H9 (cell line): Measurements from ENCODE around the gene PPM1M. TPM values are rescaled to one million over a fixed set of nuclear protein-coding genes. Genes with fewer than 3 reads are reported as not detected.

Source experiments
- DNase-seq: peaks from one replicate; pipeline ENCODE4 v3.0.0-alpha.2; 2017
- H2AFZ ChIP-seq: one replicate; pipeline ENCODE4 v1.6.1; 2013; ENCODE audit warnings: mild to moderate bottlenecking, low read length, control low read depth, moderate library complexity
- H2AK5ac ChIP-seq: 2 replicates; pipeline ENCODE4 v1.6.1; 2013; ENCODE audit warnings: low read length, control low read depth, mixed read lengths; ENCODE audit not compliant: insufficient read length
- H2BK120ac ChIP-seq: one replicate; pipeline ENCODE4 v1.6.1; 2013; ENCODE audit warnings: low read depth, mild to moderate bottlenecking, low read length, control low read depth, inconsistent platforms; ENCODE audit not compliant: poor library complexity, severe bottlenecking
- H2BK12ac ChIP-seq: 2 replicates; pipeline ENCODE4 v1.6.1; 2013; ENCODE audit warnings: low read length, control low read depth, mixed read lengths, low read depth; ENCODE audit not compliant: insufficient read length
- H2BK15ac ChIP-seq: 2 replicates; pipeline ENCODE4 v1.6.1; 2013; ENCODE audit warnings: low read depth, low read length, control low read depth
- H2BK20ac ChIP-seq: one replicate; pipeline ENCODE4 v1.6.1; 2013; ENCODE audit warnings: low read depth, mild to moderate bottlenecking, low read length, control low read depth, inconsistent platforms; ENCODE audit not compliant: poor library complexity, severe bottlenecking
- H2BK5ac ChIP-seq: 2 replicates; pipeline ENCODE4 v1.6.1; 2013; ENCODE audit warnings: low read length, control low read depth, mixed read lengths; ENCODE audit not compliant: insufficient read length
- H3K14ac ChIP-seq: 2 replicates; pipeline ENCODE4 v1.6.1; 2013; ENCODE audit warnings: low read length, control low read depth; ENCODE audit not compliant: insufficient read depth
- H3K18ac ChIP-seq: 2 replicates; pipeline ENCODE4 v1.6.1; 2013; ENCODE audit warnings: low read depth, mild to moderate bottlenecking, mixed read lengths, low read length, control low read depth; ENCODE audit not compliant: insufficient read length
- H3K23ac ChIP-seq: 2 replicates; pipeline ENCODE4 v1.6.1; 2013; ENCODE audit warnings: low read length, control low read depth, mixed read lengths, low read depth; ENCODE audit not compliant: insufficient read length
- H3K23me2 ChIP-seq: 2 replicates; pipeline ENCODE4 v1.6.1; 2013; ENCODE audit warnings: low read depth, mild to moderate bottlenecking, mixed read lengths, low read length, control low read depth; ENCODE audit not compliant: insufficient read length, poor library complexity, severe bottlenecking
- H3K27ac ChIP-seq: 2 replicates; pipeline ENCODE4 v1.5.1; 2013; ENCODE audit warnings: low read length, control low read depth, mixed read lengths, low read depth; ENCODE audit not compliant: insufficient read length
- H3K27me3 ChIP-seq: 2 replicates; pipeline ENCODE4 v1.6.1; 2013; ENCODE audit warnings: low read length, control low read depth, inconsistent platforms; ENCODE audit not compliant: insufficient read depth
- H3K4ac ChIP-seq: 2 replicates; pipeline ENCODE4 v1.6.1; 2013; ENCODE audit warnings: low read depth, mild to moderate bottlenecking, control low read depth, inconsistent platforms, low read length, moderate library complexity
- H3K4me1 ChIP-seq: 2 replicates; pipeline ENCODE4 v1.6.1; 2013; ENCODE audit warnings: low read length, control low read depth, inconsistent platforms; ENCODE audit not compliant: insufficient read depth
- H3K4me2 ChIP-seq: 2 replicates; pipeline ENCODE4 v1.6.1; 2013; ENCODE audit warnings: low read length, control low read depth, mixed read lengths; ENCODE audit not compliant: insufficient read length, insufficient read depth
- H3K56ac ChIP-seq: 2 replicates; pipeline ENCODE4 v1.6.1; 2013; ENCODE audit warnings: low read depth, mild to moderate bottlenecking, mixed read lengths, low read length, control low read depth; ENCODE audit not compliant: insufficient read length
- H3K79me1 ChIP-seq: 2 replicates; pipeline ENCODE4 v1.6.1; 2013; ENCODE audit warnings: low read depth, mild to moderate bottlenecking, moderate library complexity, low read length, control low read depth, inconsistent platforms; ENCODE audit not compliant: insufficient read depth, poor library complexity, severe bottlenecking
- H3K79me2 ChIP-seq: 2 replicates; pipeline ENCODE4 v1.6.1; 2013; ENCODE audit warnings: low read length, control low read depth, inconsistent platforms; ENCODE audit not compliant: insufficient read depth
- H3K9ac ChIP-seq: 2 replicates; pipeline ENCODE4 v1.6.1; 2013; ENCODE audit warnings: low read length, control low read depth, mixed read lengths; ENCODE audit not compliant: insufficient read length; ENCODE audit errors: extremely low read depth
- H3K9me3 ChIP-seq: one replicate; pipeline ENCODE4 v1.6.1; 2013; ENCODE audit warnings: low read depth, low read length, inconsistent platforms; ENCODE audit not compliant: control insufficient read depth
- H3T11ph ChIP-seq: one replicate; pipeline ENCODE4 v1.6.1; 2013; ENCODE audit warnings: mild to moderate bottlenecking, low read length, control low read depth, inconsistent platforms
- H4K20me1 ChIP-seq: one replicate; pipeline ENCODE4 v1.6.1; 2013; ENCODE audit not compliant: control insufficient read depth, insufficient read length, insufficient read depth
- H4K5ac ChIP-seq: 2 replicates; pipeline ENCODE4 v1.6.1; 2013; ENCODE audit warnings: low read depth, mild to moderate bottlenecking, mixed read lengths, low read length, control low read depth; ENCODE audit not compliant: insufficient read length
- H4K8ac ChIP-seq: replicated peaks from 2 replicates; pipeline ENCODE4 v1.6.1; 2013; ENCODE audit warnings: low read length, control low read depth, mixed read lengths, low read depth; ENCODE audit not compliant: insufficient read length
- H4K91ac ChIP-seq: 2 replicates; pipeline ENCODE4 v1.6.1; 2013; ENCODE audit warnings: low read depth, mild to moderate bottlenecking, moderate library complexity, mixed read lengths, low read length, control low read depth; ENCODE audit not compliant: insufficient read length
- H3K27ac Mint-ChIP-seq, 3 experiments: 2 replicates in 2 of 3; 3 replicates in 1 of 3; pipeline ENCODE4 v1.8.0; 2020 to 2021; ENCODE audit warnings: mixed read lengths in 3 of 3, mild to moderate bottlenecking in 1 of 3, moderate library complexity in 1 of 3
- H3K27me3 Mint-ChIP-seq: 2 replicates; pipeline ENCODE4 v1.8.0; 2021; ENCODE audit warnings: low read depth, mild to moderate bottlenecking, moderate library complexity, mixed read lengths
- H3K36me3 Mint-ChIP-seq, 3 experiments: 2 replicates in 2 of 3; 3 replicates in 1 of 3; pipeline ENCODE4 v1.8.0; 2020 to 2021; ENCODE audit warnings: low read depth in 3 of 3, mixed read lengths in 3 of 3; ENCODE audit not compliant: insufficient read depth in 1 of 3
- H3K4me1 Mint-ChIP-seq, 2 experiments: 2 replicates each; pipeline ENCODE4 v1.8.0; 2020; ENCODE audit warnings: mixed read lengths in 2 of 2
- H3K4me3 Mint-ChIP-seq, 2 experiments: 2 replicates in 1 of 2; 3 replicates in 1 of 2; pipeline ENCODE4 v1.8.0; 2020 to 2021; ENCODE audit warnings: mild to moderate bottlenecking in 2 of 2, mixed read lengths in 2 of 2, moderate library complexity in 1 of 2
- H3K9me3 Mint-ChIP-seq, 2 experiments: 2 replicates in 1 of 2; 3 replicates in 1 of 2; pipeline ENCODE4 v1.8.0; 2020; ENCODE audit warnings: mild to moderate bottlenecking in 2 of 2, mixed read lengths in 2 of 2, moderate library complexity in 1 of 2
- WGBS: extraction: QIAGEN DNeasy Blood & Tissue Kit; methylation state at CpG from one replicate; pipeline ENCODE4 v1.1.7; 2013; ENCODE audit warnings: missing lambda C conversion rate, low lambda C conversion rate, mixed read lengths; ENCODE audit not compliant: insufficient read length; ENCODE audit errors: extremely low coverage; 5-methylcytosine and 5-hydroxymethylcytosine counted together
- total RNA-seq: library from RNA; stranded (reverse); gene quantifications from 2 replicates; pipeline ENCODE4 v1.2.1, GENCODE V29; 2021
- TF ChIP-seq, protein P1 (sequence below): fragments of 200-600 bp; sonication (generic); conservative IDR thresholded peaks from 3 replicates; pipeline ENCODE4 v1.8.0; 2021; ENCODE audit warnings: antibody characterized with exemption, mild to moderate bottlenecking

The PPM1M gene
- total RNA-seq, 1 experiment from 2014 or later = 7.4 TPM

DNA sequence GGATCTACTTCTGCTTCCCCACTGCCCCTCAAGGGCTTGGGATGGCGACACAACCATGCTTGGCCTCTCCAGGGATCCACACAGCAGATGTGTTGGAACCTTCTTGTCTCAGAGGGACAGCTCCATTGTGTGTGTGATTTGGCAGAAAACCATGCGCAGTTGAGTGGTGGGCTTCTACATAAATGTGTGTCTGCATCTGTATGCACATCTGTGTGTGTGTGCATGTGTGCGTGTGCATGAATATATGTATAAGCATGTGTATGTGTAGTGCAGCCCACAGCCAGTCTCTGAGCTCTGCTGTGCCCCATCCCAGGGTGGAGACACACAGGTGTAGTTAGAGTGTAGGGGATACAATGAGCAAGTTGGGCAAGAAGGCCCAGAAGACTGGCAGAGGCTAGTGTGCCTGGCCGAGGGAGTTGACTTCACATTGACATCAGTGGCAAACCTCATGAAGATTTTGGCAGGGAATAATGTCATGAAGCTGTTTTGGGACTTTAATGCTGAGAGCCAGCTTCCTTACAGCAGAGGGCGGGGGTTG, 50.2 kb downstream of the PPM1M start:
- no peak overlapping the region for H2BK12ac ChIP-seq
- no peak overlapping the region for H2BK5ac ChIP-seq
- Mint-ChIP-seq H3K9me3 (no peaks in the 10 kb centered on the region), H3K36me3 (no peaks in the 10 kb centered on the region; a peak in 1 of 7 replicates), H3K4me3 (no peak overlapping the region; a peak in 1 of 5 replicates), H3K4me1 (peaks cover 23 to 28% of the 10 kb centered on the region in 2 experiments), H3K27me3 (peaks cover 8% of the 10 kb centered on the region), H3K27ac (no peak overlapping the region)
- no peak overlapping the region for H2AK5ac ChIP-seq
- no peak for DNase-seq
- H4K8ac ChIP-seq = no peak overlapping the region
- H4K20me1 ChIP-seq = no peaks in the 10 kb centered on the region
- H4K5ac ChIP-seq = no peak overlapping the region
- no peaks in the 10 kb centered on the region for H3K9me3 ChIP-seq
- H3K27ac ChIP-seq = no peak overlapping the region
- no peak overlapping the region for H3K56ac ChIP-seq
- H3K4me2 ChIP-seq = no peak overlapping the region
- no peak overlapping the region for H3K23ac ChIP-seq
- H3K27me3 ChIP-seq = no peaks in the 10 kb centered on the region
- no peak overlapping the region for H3K9ac ChIP-seq
- H3K14ac ChIP-seq = no peak overlapping the region
- H4K91ac ChIP-seq = no peak overlapping the region
- H3K4me1 ChIP-seq = peaks cover 2% of the 10 kb centered on the region; the same call in 1 of the 2 replicates
- H2BK20ac ChIP-seq = no peak overlapping the region
- no peaks in the 10 kb centered on the region for H3K79me2 ChIP-seq
- H2BK15ac ChIP-seq = no peak overlapping the region
- H2AFZ ChIP-seq = no peak overlapping the region
- no peak overlapping the region for H2BK120ac ChIP-seq
- TF ChIP-seq, protein P1, sequence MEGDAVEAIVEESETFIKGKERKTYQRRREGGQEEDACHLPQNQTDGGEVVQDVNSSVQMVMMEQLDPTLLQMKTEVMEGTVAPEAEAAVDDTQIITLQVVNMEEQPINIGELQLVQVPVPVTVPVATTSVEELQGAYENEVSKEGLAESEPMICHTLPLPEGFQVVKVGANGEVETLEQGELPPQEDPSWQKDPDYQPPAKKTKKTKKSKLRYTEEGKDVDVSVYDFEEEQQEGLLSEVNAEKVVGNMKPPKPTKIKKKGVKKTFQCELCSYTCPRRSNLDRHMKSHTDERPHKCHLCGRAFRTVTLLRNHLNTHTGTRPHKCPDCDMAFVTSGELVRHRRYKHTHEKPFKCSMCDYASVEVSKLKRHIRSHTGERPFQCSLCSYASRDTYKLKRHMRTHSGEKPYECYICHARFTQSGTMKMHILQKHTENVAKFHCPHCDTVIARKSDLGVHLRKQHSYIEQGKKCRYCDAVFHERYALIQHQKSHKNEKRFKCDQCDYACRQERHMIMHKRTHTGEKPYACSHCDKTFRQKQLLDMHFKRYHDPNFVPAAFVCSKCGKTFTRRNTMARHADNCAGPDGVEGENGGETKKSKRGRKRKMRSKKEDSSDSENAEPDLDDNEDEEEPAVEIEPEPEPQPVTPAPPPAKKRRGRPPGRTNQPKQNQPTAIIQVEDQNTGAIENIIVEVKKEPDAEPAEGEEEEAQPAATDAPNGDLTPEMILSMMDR = no peak
- no peak overlapping the region for H3T11ph ChIP-seq
- no peak overlapping the region for H3K4ac ChIP-seq
- no peak overlapping the region for H3K18ac ChIP-seq
- peaks cover 10% of the 10 kb centered on the region for H3K23me2 ChIP-seq
- no peaks in the 10 kb centered on the region for H3K79me1 ChIP-seq
- WGBS = no CpG with 5 or more reads among the region's 5 CpGs
